Measurements from ENCODE around the gene INO80. TPM values are rescaled to one million over a fixed set of nuclear protein-coding genes. Genes with fewer than 3 reads are reported as not detected.

INO80 gene
- total and polyA plus RNA-seq, 2 donors (not counting 3 experiments of a cell fraction or from before 2014, with no cell fraction given) = 5.7 to 29.1 TPM

DNA sequence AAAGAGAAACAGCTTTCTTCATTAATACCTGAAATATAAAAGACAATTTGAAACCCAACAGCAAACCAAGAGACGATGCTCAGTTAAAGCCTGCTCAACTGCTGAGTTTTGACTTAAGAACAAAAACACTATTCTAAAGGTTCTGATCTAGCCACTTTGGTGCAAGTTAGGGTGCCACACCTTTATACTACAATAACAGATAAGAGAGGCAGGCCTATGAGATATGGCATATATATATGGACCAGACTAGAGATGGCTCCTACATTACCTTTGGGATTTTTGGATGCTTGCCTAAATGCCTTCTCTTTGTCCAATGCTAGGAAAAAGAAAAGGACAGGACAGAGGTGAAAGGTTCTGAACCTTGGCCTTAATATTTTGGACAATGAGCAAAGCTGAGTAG lies 68.6 kb downstream of the INO80 start:
- FAIRE-seq = no peak
- POLR2A ChIA-PET = no interaction called here
- CTCF ChIA-PET = interaction anchor here (1.6 kb wide), 1 partner anchor 105 kb away, joined by 3 read pairs; no protein-coding TSS in a partner anchor

More for the DNA sequence above, 68.6 kb downstream of the INO80 start:
- Histone ChIP-seq H3K4me1 (ENCODE audit: control insufficient read depth, extremely low read depth, insufficient read depth, low read length) (no peaks in the 10 kb centered on the region), H3K4me3 (replicated peaks in 1 of 3; ENCODE audit: insufficient read depth in 1 of 3, low read depth in 1 of 3, low read length in 3 of 3) (no peak overlapping the region), H3K9me1 (replicated peaks; ENCODE audit: control insufficient read depth, extremely low read depth, insufficient read depth, low read length) (no peaks in the 10 kb centered on the region), H4K20me1 (replicated peaks; ENCODE audit: control insufficient read depth, extremely low read depth, insufficient read depth, low read length) (no peaks in the 10 kb centered on the region), H3K79me2 (ENCODE audit: control insufficient read depth, insufficient read depth, low read length) (no peaks in the 10 kb centered on the region), H3K27ac (ENCODE audit: insufficient read depth, low read depth, low read length) (no peak overlapping the region), H3K9ac (replicated peaks; ENCODE audit: extremely low read depth, insufficient read depth, low read length) (no peak overlapping the region), H2AFZ (ENCODE audit: low read depth, low read length) (no peak overlapping the region), H3K27me3 (ENCODE audit: control insufficient read depth in 2 of 2, insufficient read depth in 2 of 2, low read length in 2 of 2) (no peaks in the 10 kb centered on the region), H3K36me3 (ENCODE audit: control insufficient read depth in 2 of 2, extremely low read depth in 1 of 2, insufficient read depth in 2 of 2, low read length in 2 of 2) (peaks cover 18 to 32% of the 10 kb centered on the region in 2 experiments), H3K4me2 (ENCODE audit: insufficient read depth, low read length) (no peak overlapping the region), H3K9me3 (replicated peaks; ENCODE audit: control insufficient read depth, insufficient read depth, low read length) (no peaks in the 10 kb centered on the region)
- TF ChIP-seq GATA2 (IDR thresholded peaks at IDR 0.05; ENCODE audit: insufficient read depth, insufficient read length, low read depth, low read length) (no peak), JUN (IDR thresholded peaks at IDR 0.05; ENCODE audit: borderline replicate concordance, insufficient read depth, insufficient read length, low read depth) (no peak), EZH2 (IDR thresholded peaks at IDR 0.05; ENCODE audit: borderline replicate concordance, low read depth, low read length, severe bottlenecking) (no peak), POLR2A (IDR thresholded peaks at IDR 0.05; ENCODE audit: low read depth, low read length) (no peak), MAX (IDR thresholded peaks at IDR 0.05; ENCODE audit: insufficient read depth, insufficient read length) (no peak), POLR2AphosphoS5 (IDR thresholded peaks at IDR 0.05; ENCODE audit: insufficient read depth, low read depth, low read length) (no peak), FOS (IDR thresholded peaks at IDR 0.05; ENCODE audit: borderline replicate concordance, insufficient read depth, low read length) (no peak), CTCF (IDR thresholded peaks at IDR 0.05; ENCODE audit: extremely low read depth in 1 of 2, insufficient read depth in 1 of 2, low read depth in 1 of 2, low read length in 2 of 2) (no peak), MYC (IDR thresholded peaks at IDR 0.05; ENCODE audit: low read depth, low read length) (no peak)
- dilution Hi-C loops (cut with MboI; ENCODE audit: extremely low pct_ligation_motif_present, low sequenced_read_pairs) = no loop called here
- BruUV-seq (replicated peaks) = no TSS peak
- DNase-seq (ENCODE audit: low read depth, low spot score) = no peak
- intact Hi-C loops (cut with micrococcal nuclease) = no loop called here

Data from endothelial cell of umbilical vein (primary cell).